Measurements from ENCODE around the gene SREBF1.

The SREBF1 gene

GRCh38 chr17:17792037-17792550 lies 44.7 kb downstream of the SREBF1 start:
- no peak for FAIRE-seq

GRCh38 chr17:17790637-17791464 lies 45.9 kb downstream of the SREBF1 start:
- FAIRE-seq, result no peak

GRCh38 chr17:17789828-17790636 lies 46.8 kb downstream of the SREBF1 start:
- FAIRE-seq, result no peak

- no peak for FAIRE-seq
Measured at GRCh38 chr17:17789410-17789809, 47.4 kb downstream of the SREBF1 start.

- FAIRE-seq, result no peak
Measured at GRCh38 chr17:17788967-17789366, 47.8 kb downstream of the SREBF1 start.

- no peak for FAIRE-seq
Measured at GRCh38 chr17:17787568-17787967, 49.2 kb downstream of the SREBF1 start.

GRCh38 chr17:17786998-17787397 lies 49.8 kb downstream of the SREBF1 start:
- no peak for FAIRE-seq

- no peak for FAIRE-seq
Measured at GRCh38 chr17:17785407-17785806, 51.4 kb downstream of the SREBF1 start.

GRCh38 chr17:17784657-17785267 lies 52.0 kb downstream of the SREBF1 start:
- FAIRE-seq, result no peak

GRCh38 chr17:17783825-17784656 lies 52.7 kb downstream of the SREBF1 start:
- no peak for FAIRE-seq

- no peak for FAIRE-seq
Measured at GRCh38 chr17:17783116-17783824, 53.5 kb downstream of the SREBF1 start.

- FAIRE-seq, result no peak
Measured at GRCh38 chr17:17782523-17783115, 54.2 kb downstream of the SREBF1 start.

- FAIRE-seq, result no peak
Measured at GRCh38 chr17:17781591-17782496, 54.9 kb downstream of the SREBF1 start.

- no peak for FAIRE-seq
Measured at GRCh38 chr17:17780922-17781590, 55.7 kb downstream of the SREBF1 start.

- FAIRE-seq, result no peak
Measured at GRCh38 chr17:17779015-17779611, 57.7 kb downstream of the SREBF1 start.

- FAIRE-seq, result no peak
Measured at GRCh38 chr17:17778308-17779014, 58.3 kb downstream of the SREBF1 start.

GRCh38 chr17:17776889-17777288 lies 59.9 kb downstream of the SREBF1 start:
- FAIRE-seq, result no peak

Measured in islet of Langerhans (tissue), 1 donor.